Fibroblast of the aortic adventitia (primary cell): ENCODE data around the gene RLN1. TPM values are rescaled to one million over a fixed set of nuclear protein-coding genes. Genes with fewer than 3 reads are reported as not detected.

Experiments
- DNase-seq: peaks from one replicate; pipeline ENCODE4 v3.0.0-alpha.2; 2010; ENCODE audit warnings: low read depth
- H3K4me3 ChIP-seq: 2 replicates; pipeline ENCODE4 v1.5.1; 2011; ENCODE audit warnings: low read depth, mild to moderate bottlenecking, control low read depth, low read length, moderate library complexity
- CTCF ChIP-seq: IDR thresholded peaks from 2 replicates; pipeline ENCODE4 v1.5.1; 2011; ENCODE audit warnings: mild to moderate bottlenecking, low read length, control low read depth, inconsistent platforms; ENCODE audit not compliant: insufficient read depth
- total RNA-seq: library from RNA; depleted of rRNA; stranded (reverse); fragments of >200 nt; gene quantifications from 2 replicates; pipeline ENCODE4 v1.2.3, GENCODE V29; 2012; ENCODE audit warnings: low replicate concordance

Gene RLN1
- total RNA-seq, 1 donor, result 0.18 TPM

- no peak overlapping the region for H3K4me3 ChIP-seq
- no peak for DNase-seq
- TF ChIP-seq CTCF, result no peak
These were observed 35.4 kb upstream of the RLN1 start for GRCh38 chr9:5375091-5375490.

GRCh38 chr9:5364294-5365024, 24.8 kb upstream of the RLN1 start:
- no peak for TF ChIP-seq CTCF
- no peak overlapping the region for H3K4me3 ChIP-seq
- peak; percentile 52 for DNase-seq

GRCh38 chr9:5361326-5362010, 21.8 kb upstream of the RLN1 start:
- TF ChIP-seq CTCF, result no peak
- DNase-seq, result peak; percentile 16
- no peak overlapping the region for H3K4me3 ChIP-seq

- H3K4me3 ChIP-seq, result no peak overlapping the region
These were observed 20.7 kb upstream of the RLN1 start for GRCh38 chr9:5360341-5360740.

GRCh38 chr9:5357431-5358105, 17.9 kb upstream of the RLN1 start:
- no peak for TF ChIP-seq CTCF
- no peak overlapping the region for H3K4me3 ChIP-seq
- peak; percentile 39 for DNase-seq

More at GRCh38 chr9:5360341-5360740, 20.7 kb upstream of the RLN1 start:
- DNase-seq, result no peak
- TF ChIP-seq CTCF, result no peak

- no peak overlapping the region for H3K4me3 ChIP-seq
- peak; percentile 2 for DNase-seq
- TF ChIP-seq CTCF, result no peak
These were observed 16.1 kb upstream of the RLN1 start for GRCh38 chr9:5355817-5356216.
